CD4-positive, alpha-beta T cell (primary cell): ENCODE data around the gene SLC25A24. TPM values are rescaled to one million over a fixed set of nuclear protein-coding genes. Genes with fewer than 3 reads are reported as not detected.
"Not testable (repeated sequence)": the region's sequence is repeated elsewhere in the genome, so short reads cannot be mapped to it uniquely, and the experiment has no call there.

Experiments
- ATAC-seq: fragments of 200-7000 bp; cut with Tn5 transposase; one replicate; pipeline ENCODE4 v1.10.0; 2022; ENCODE audit warnings: mild to moderate bottlenecking; ENCODE audit not compliant: poor library complexity
- CTCF ChIA-PET: fragments of 350-600 bp; sonication (Branson Sonifier 250); formaldehyde crosslinking; loops from one replicate; lab custom pipeline; 2021; ENCODE audit warnings: antibody characterized with exemption, inconsistent platforms; lab: Charles Lee
- POLR2A ChIA-PET: fragments of 350-600 bp; sonication (Branson Sonifier 250); formaldehyde crosslinking; loops from one replicate; lab custom pipeline; 2021; ENCODE audit warnings: antibody characterized with exemption, inconsistent platforms; lab: Charles Lee
- DNase-seq, 14 experiments: peaks; one replicate each; pipeline ENCODE4 v3.0.0-alpha.2; 2013 to 2020; ENCODE audit warnings: mixed read lengths in 2 of 14
- H3K27ac ChIP-seq, 2 donors: one replicate each; pipeline versions ENCODE4 v1.5.1 to v1.7.0; 2013; ENCODE audit warnings: low read length in 2 of 2, low read depth in 1 of 2, mild to moderate bottlenecking in 1 of 2
- H3K27me3 ChIP-seq, 2 experiments: 1 replicate in 1 of 2; 2 replicates in 1 of 2; pipeline versions ENCODE4 v1.6.1 to v1.7.0; 2013; ENCODE audit warnings: low read length in 2 of 2, control low read depth in 1 of 2, mild to moderate bottlenecking in 1 of 2, moderate library complexity in 1 of 2; ENCODE audit not compliant: insufficient read depth in 2 of 2, control insufficient read depth in 1 of 2
- H3K36me3 ChIP-seq: one replicate; pipeline ENCODE4 v1.6.1; 2013; ENCODE audit warnings: low read length, control low read depth; ENCODE audit not compliant: insufficient read depth
- H3K4me1 ChIP-seq: one replicate; pipeline ENCODE4 v1.6.1; 2013; ENCODE audit warnings: low read length, control low read depth; ENCODE audit not compliant: insufficient read depth
- H3K4me3 ChIP-seq: one replicate; pipeline ENCODE4 v1.5.1; 2013; ENCODE audit warnings: mild to moderate bottlenecking, low read length, moderate library complexity
- H3K9me3 ChIP-seq, 2 experiments: 1 replicate in 1 of 2; 2 replicates in 1 of 2; pipeline versions ENCODE4 v1.6.1 to v1.7.0; 2013; ENCODE audit warnings: low read length in 2 of 2, mild to moderate bottlenecking in 2 of 2, control low read depth in 1 of 2, moderate library complexity in 1 of 2; ENCODE audit not compliant: control insufficient read depth in 1 of 2, insufficient read depth in 1 of 2
- H3K27ac Mint-ChIP-seq: one replicate; pipeline ENCODE4 v1.8.0; 2020; ENCODE audit warnings: mixed read lengths
- H3K27me3 Mint-ChIP-seq: one replicate; pipeline ENCODE4 v1.8.0; 2021; ENCODE audit warnings: mixed read lengths
- H3K36me3 Mint-ChIP-seq: one replicate; pipeline ENCODE4 v1.8.0; 2021; ENCODE audit warnings: low read depth, mixed read lengths
- H3K4me1 Mint-ChIP-seq: one replicate; pipeline ENCODE4 v1.8.0; 2021; ENCODE audit warnings: low read depth, mixed read lengths
- H3K4me3 Mint-ChIP-seq: one replicate; pipeline ENCODE4 v1.8.0; 2020; ENCODE audit warnings: mild to moderate bottlenecking, mixed read lengths
- H3K9me3 Mint-ChIP-seq: one replicate; pipeline ENCODE4 v1.8.0; 2020; ENCODE audit warnings: mixed read lengths
- intact Hi-C, 2 experiments: fragments of 100-400 bp; cut with DNase I in 1 of 2; cut with micrococcal nuclease in 1 of 2; formaldehyde crosslinking; loops; one replicate each; pipeline versions ENCODE4 v1.15.1 to v1.9.0; 2023 to 2025; cut with DNase I, micrococcal nuclease
- total RNA-seq, 174 experiments: library from RNA in 2 of 174; stranded (reverse) in 2 of 174; gene quantifications; one replicate each; pipeline ENCODE4 v1.2.3 and lab custom pipeline; 2021 to 2026

SLC25A24 gene
- total RNA-seq, 2 experiments from 2014 or later: 4.9 to 5.5 TPM

- CTCF ChIA-PET, intact Hi-C loops, H3K4me1 ChIP-seq, DNase-seq, H3K4me3 ChIP-seq, H3K27ac ChIP-seq, H3K36me3 ChIP-seq, H3K27me3 ChIP-seq, H3K27me3 Mint-ChIP-seq, ATAC-seq, H3K36me3 Mint-ChIP-seq, H3K9me3 ChIP-seq, POLR2A ChIA-PET, H3K4me1 Mint-ChIP-seq, H3K27ac Mint-ChIP-seq, H3K4me3 Mint-ChIP-seq, H3K9me3 Mint-ChIP-seq: not testable (repeated sequence)
These were observed 27.6 kb upstream of the SLC25A24 start for GRCh38 chr1:108227772-108228171.

- DNase-seq, H3K27ac ChIP-seq, POLR2A ChIA-PET, H3K9me3 Mint-ChIP-seq, H3K27me3 Mint-ChIP-seq, H3K4me1 ChIP-seq, H3K9me3 ChIP-seq, intact Hi-C loops, H3K36me3 ChIP-seq, CTCF ChIA-PET, H3K4me1 Mint-ChIP-seq, H3K36me3 Mint-ChIP-seq, ATAC-seq, H3K4me3 Mint-ChIP-seq, H3K4me3 ChIP-seq, H3K27ac Mint-ChIP-seq, H3K27me3 ChIP-seq: not testable (repeated sequence)
These were observed 26.7 kb upstream of the SLC25A24 start for GRCh38 chr1:108226855-108227254.

- H3K4me1 Mint-ChIP-seq, H3K36me3 Mint-ChIP-seq, H3K27ac ChIP-seq, POLR2A ChIA-PET, H3K4me3 ChIP-seq, H3K27me3 Mint-ChIP-seq, CTCF ChIA-PET, H3K9me3 ChIP-seq, ATAC-seq, H3K27ac Mint-ChIP-seq, H3K27me3 ChIP-seq, H3K4me1 ChIP-seq, H3K4me3 Mint-ChIP-seq, H3K36me3 ChIP-seq, intact Hi-C loops, H3K9me3 Mint-ChIP-seq, DNase-seq: not testable (repeated sequence)
These were observed 23.1 kb upstream of the SLC25A24 start for GRCh38 chr1:108223226-108223625.

GRCh38 chr1:108217515-108218174, 17.5 kb upstream of the SLC25A24 start:
- H3K4me3 Mint-ChIP-seq, H3K27ac ChIP-seq, POLR2A ChIA-PET, CTCF ChIA-PET, ATAC-seq, intact Hi-C loops, H3K9me3 ChIP-seq, H3K4me1 ChIP-seq, H3K4me3 ChIP-seq, H3K36me3 ChIP-seq, H3K36me3 Mint-ChIP-seq, H3K4me1 Mint-ChIP-seq, H3K27me3 ChIP-seq, DNase-seq, H3K27ac Mint-ChIP-seq, H3K9me3 Mint-ChIP-seq: not testable (repeated sequence)
- peaks cover 18% of the 10 kb centered on the region for H3K27me3 Mint-ChIP-seq

GRCh38 chr1:108217007-108217406, 16.9 kb upstream of the SLC25A24 start:
- ATAC-seq, DNase-seq, H3K9me3 Mint-ChIP-seq, H3K4me3 Mint-ChIP-seq, H3K27me3 ChIP-seq, H3K36me3 ChIP-seq, H3K4me3 ChIP-seq, H3K4me1 ChIP-seq, H3K27ac ChIP-seq, intact Hi-C loops, H3K36me3 Mint-ChIP-seq, H3K9me3 ChIP-seq, CTCF ChIA-PET, H3K27ac Mint-ChIP-seq, H3K4me1 Mint-ChIP-seq, POLR2A ChIA-PET: not testable (repeated sequence)
- H3K27me3 Mint-ChIP-seq: peaks cover 24% of the 10 kb centered on the region

- CTCF ChIA-PET, H3K9me3 ChIP-seq, intact Hi-C loops, H3K27me3 ChIP-seq, POLR2A ChIA-PET, H3K4me1 ChIP-seq, H3K36me3 ChIP-seq, H3K4me3 ChIP-seq, DNase-seq, H3K36me3 Mint-ChIP-seq, H3K4me1 Mint-ChIP-seq, ATAC-seq, H3K4me3 Mint-ChIP-seq, H3K9me3 Mint-ChIP-seq, H3K27ac Mint-ChIP-seq, H3K27ac ChIP-seq: not testable (repeated sequence)
- H3K27me3 Mint-ChIP-seq: peaks cover 32% of the 10 kb centered on the region
These were observed 16.1 kb upstream of the SLC25A24 start for GRCh38 chr1:108216028-108216890.
